Upper lobe of right lung (tissue), 1 donor: ENCODE data around the gene DNPH1. TPM values are rescaled to one million over a fixed set of nuclear protein-coding genes. Genes with fewer than 3 reads are reported as not detected.
A peak's percentile ranks its signal among the peaks of the same experiment; 100 is the strongest.

Source experiments
- ATAC-seq: fragments of 200-7000 bp; cut with Tn5 transposase; one replicate; pipeline ENCODE4 v1.9.1; 2020; ENCODE audit warnings: mild to moderate bottlenecking, moderate library complexity
- DNase-seq: peaks from one replicate; pipeline ENCODE4 v3.0.0-alpha.2; 2020
- H3K27ac ChIP-seq: fragments of 200-600 bp; one replicate; pipeline ENCODE4 v1.8.0; 2022
- H3K27me3 ChIP-seq: fragments of 200-600 bp; one replicate; pipeline ENCODE4 v1.8.0; 2022; ENCODE audit warnings: mild to moderate bottlenecking
- H3K36me3 ChIP-seq: fragments of 200-600 bp; one replicate; pipeline ENCODE4 v1.8.0; 2022
- H3K4me1 ChIP-seq: fragments of 200-600 bp; one replicate; pipeline ENCODE4 v1.8.0; 2022
- H3K4me3 ChIP-seq: fragments of 200-600 bp; one replicate; pipeline ENCODE4 v1.8.0; 2022; ENCODE audit warnings: mild to moderate bottlenecking
- H3K9me3 ChIP-seq: fragments of 200-600 bp; one replicate; pipeline ENCODE4 v1.8.0; 2022
- CTCF ChIP-seq: fragments of 200-600 bp; IDR thresholded peaks from one replicate; pipeline ENCODE4 v1.8.0; 2022; ENCODE audit warnings: antibody characterized with exemption
- intact Hi-C: fragments of 100-400 bp; cut with DNase I; formaldehyde crosslinking; loops from one replicate; pipeline ENCODE4 v1.11.0; 2022
- total RNA-seq: library from RNA; stranded (reverse); fragmentation: NEBNext Ultra II Directional; extraction: Animal tissue kit (Norgen Biotek cat#: 25700); gene quantifications from one replicate; pipeline ENCODE4 v1.2.1, GENCODE V29; 2021
- donor health status: DM: no; HTN: yes; CAD: no; lungs with severe emphysema.

The DNPH1 gene
- total RNA-seq, 1 donor from 2014 or later = 27.6 TPM

GRCh38 chr6:43265564-43265963, 36.3 kb upstream of the DNPH1 start:
- Histone ChIP-seq H3K9me3 (no peaks in the 10 kb centered on the region), H3K4me1 (peaks cover 6% of the 10 kb centered on the region), H3K27me3 (peaks cover 8% of the 10 kb centered on the region), H3K4me3 (no peak overlapping the region), H3K36me3 (no peaks in the 10 kb centered on the region), H3K27ac (no peak overlapping the region)
- DNase-seq = no peak
- no peak for TF ChIP-seq CTCF
- intact Hi-C loops = no loop called here
- no peak for ATAC-seq

GRCh38 chr6:43264599-43265145, 35.4 kb upstream of the DNPH1 start:
- H3K4me3 ChIP-seq = no peak overlapping the region
- intact Hi-C loops = no loop called here

GRCh38 chr6:43263314-43264178, 34.3 kb upstream of the DNPH1 start:
- intact Hi-C loops = no loop called here
- no peak overlapping the region for H3K27ac ChIP-seq
- no peaks in the 10 kb centered on the region for H3K27me3 ChIP-seq
- ATAC-seq = peak; percentile 88
- H3K4me1 ChIP-seq = no peaks in the 10 kb centered on the region
- H3K4me3 ChIP-seq = no peak overlapping the region
- H3K36me3 ChIP-seq = no peaks in the 10 kb centered on the region
- H3K9me3 ChIP-seq = no peaks in the 10 kb centered on the region
- peak; percentile 69 for TF ChIP-seq CTCF
- DNase-seq = peak; percentile 88

More at GRCh38 chr6:43264599-43265145, 35.4 kb upstream of the DNPH1 start:
- DNase-seq (no peak), ATAC-seq (peak; percentile 5)
- TF ChIP-seq CTCF = no peak
- H3K9me3 ChIP-seq = no peaks in the 10 kb centered on the region
- H3K36me3 ChIP-seq = no peaks in the 10 kb centered on the region
- H3K27me3 ChIP-seq = peaks cover 6% of the 10 kb centered on the region
- no peak overlapping the region for H3K27ac ChIP-seq
- H3K4me1 ChIP-seq = peaks cover 6% of the 10 kb centered on the region

GRCh38 chr6:43262780-43263313, 33.6 kb upstream of the DNPH1 start:
- no peak for ATAC-seq
- H3K4me1 ChIP-seq = no peaks in the 10 kb centered on the region
- TF ChIP-seq CTCF = no peak
- H3K27ac ChIP-seq = no peak overlapping the region
- DNase-seq = peak; percentile 65
- no peak overlapping the region for H3K4me3 ChIP-seq
- no peaks in the 10 kb centered on the region for H3K36me3 ChIP-seq
- no peaks in the 10 kb centered on the region for H3K9me3 ChIP-seq
- no peaks in the 10 kb centered on the region for H3K27me3 ChIP-seq
- intact Hi-C loops = no loop called here

GRCh38 chr6:43262000-43262779, 32.9 kb upstream of the DNPH1 start:
- no peak for TF ChIP-seq CTCF
- Histone ChIP-seq H3K4me1 (no peaks in the 10 kb centered on the region), H3K9me3 (no peaks in the 10 kb centered on the region), H3K27ac (no peak overlapping the region), H3K27me3 (no peaks in the 10 kb centered on the region), H3K36me3 (no peaks in the 10 kb centered on the region), H3K4me3 (no peak overlapping the region)
- intact Hi-C loops = no loop called here
- ATAC-seq = no peak
- DNase-seq = no peak
